Endothelial cell of umbilical vein (primary cell): ENCODE measurements around the gene USP48. TPM values are rescaled to one million over a fixed set of nuclear protein-coding genes. Genes with fewer than 3 reads are reported as not detected.
A peak's percentile ranks its signal among the peaks of the same experiment; 100 is the strongest.

Experiments used
- BruUV-seq: library from RNA; stranded (reverse); fragments of 400-500 nt; replicated peaks from 2 replicates; lab custom pipeline; 2021; lab: Mats Ljungman, UMichigan
- CTCF ChIA-PET: fragments of 300-600, 350-600 bp; sonication (Branson Sonifier 250); formaldehyde crosslinking; loops from one replicate; lab custom pipeline; 2021; ENCODE audit warnings: antibody characterized with exemption, inconsistent platforms; lab: Charles Lee
- POLR2A ChIA-PET: fragments of 300-600, 350-600 bp; sonication (Branson Sonifier 250); formaldehyde crosslinking; loops from one replicate; lab custom pipeline; 2021; ENCODE audit warnings: antibody characterized with exemption, inconsistent platforms; lab: Charles Lee
- DNase-seq: peaks from one replicate; pipeline ENCODE4 v3.0.0-alpha.2; 2011; ENCODE audit warnings: low read depth, low spot score
- FAIRE-seq: peaks from 2 replicates; lab custom pipeline; 2011; peaks lifted over from hg19 to GRCh38; lab: Jason Lieb, UNC
- H2AFZ ChIP-seq: 2 replicates; pipeline ENCODE4 v1.6.0; 2012; ENCODE audit warnings: low read depth, low read length, control low read depth, inconsistent platforms
- H3K27ac ChIP-seq: 2 replicates; pipeline ENCODE4 v1.5.1; 2011; ENCODE audit warnings: low read depth, mild to moderate bottlenecking, control low read depth, low read length, moderate library complexity; ENCODE audit not compliant: insufficient read depth
- H3K27me3 ChIP-seq, 2 experiments: 2 replicates each; pipeline versions ENCODE4 v1.6.0 to v1.6.1; 2011; ENCODE audit warnings: low read length in 2 of 2, mixed read lengths in 1 of 2; ENCODE audit not compliant: control insufficient read depth in 2 of 2, insufficient read depth in 2 of 2
- H3K36me3 ChIP-seq, 2 experiments: 2 replicates in 1 of 2; 3 replicates in 1 of 2; pipeline ENCODE4 v1.5.1; 2011; ENCODE audit warnings: low read length in 2 of 2, mild to moderate bottlenecking in 1 of 2, moderate library complexity in 1 of 2; ENCODE audit not compliant: control insufficient read depth in 2 of 2, insufficient read depth in 2 of 2; ENCODE audit errors: extremely low read depth in 1 of 2
- H3K4me1 ChIP-seq: 3 replicates; pipeline ENCODE4 v1.5.1; 2011; ENCODE audit warnings: mild to moderate bottlenecking, low read length; ENCODE audit not compliant: control insufficient read depth, insufficient read depth; ENCODE audit errors: extremely low read depth
- H3K4me2 ChIP-seq: 2 replicates; pipeline ENCODE4 v1.6.1; 2011; ENCODE audit warnings: low read length, control low read depth, mixed read lengths; ENCODE audit not compliant: insufficient read depth
- H3K4me3 ChIP-seq, 3 experiments: fragments of 200-600 bp in 1 of 3; sonication (generic), shearing (Covaris generic) in 1 of 3; replicated peaks in 1 of 3; 2 replicates each; pipeline ENCODE4 v1.5.1; 2011 to 2016; ENCODE audit warnings: control low read depth in 3 of 3, low read length in 3 of 3, mild to moderate bottlenecking in 2 of 3, inconsistent platforms in 1 of 3, low read depth in 1 of 3, moderate library complexity in 1 of 3; ENCODE audit not compliant: insufficient read depth in 1 of 3
- H3K79me2 ChIP-seq: 2 replicates; pipeline ENCODE4 v1.6.0; 2012; ENCODE audit warnings: low read length, inconsistent platforms; ENCODE audit not compliant: control insufficient read depth, insufficient read depth
- H3K9ac ChIP-seq: replicated peaks from 2 replicates; pipeline ENCODE3; 2011; ENCODE audit warnings: low read length, control low read depth; ENCODE audit not compliant: insufficient read depth; ENCODE audit errors: extremely low read depth
- H3K9me1 ChIP-seq: replicated peaks from 3 replicates; pipeline ENCODE4 v1.6.0; 2011; ENCODE audit warnings: mild to moderate bottlenecking, low read length; ENCODE audit not compliant: control insufficient read depth, insufficient read depth; ENCODE audit errors: extremely low read depth
- H3K9me3 ChIP-seq: replicated peaks from 2 replicates; pipeline ENCODE4 v1.5.1; 2012; ENCODE audit warnings: low read length, inconsistent platforms; ENCODE audit not compliant: control insufficient read depth, insufficient read depth
- H4K20me1 ChIP-seq: replicated peaks from 2 replicates; pipeline ENCODE3; 2011; ENCODE audit warnings: mild to moderate bottlenecking, low read length; ENCODE audit not compliant: control insufficient read depth, insufficient read depth; ENCODE audit errors: extremely low read depth
- CTCF ChIP-seq, 2 donors: IDR thresholded peaks; 1 replicate in 1 of 2; 2 replicates in 1 of 2; pipeline ENCODE4 v1.5.1; 2011; ENCODE audit warnings: low read length in 2 of 2, mild to moderate bottlenecking in 2 of 2, moderate library complexity in 2 of 2, control low read depth in 1 of 2, inconsistent platforms in 1 of 2, low read depth in 1 of 2; ENCODE audit not compliant: insufficient read depth in 1 of 2; ENCODE audit errors: extremely low read depth in 1 of 2
- FOS ChIP-seq: IDR thresholded peaks from 2 replicates; pipeline ENCODE4 v1.6.1; 2011; ENCODE audit warnings: mild to moderate bottlenecking, low read length, moderate library complexity, borderline replicate concordance; ENCODE audit not compliant: insufficient read depth
- GATA2 ChIP-seq: IDR thresholded peaks from 2 replicates; pipeline ENCODE4 v1.7.0; 2011; ENCODE audit warnings: low read depth, mild to moderate bottlenecking, moderate library complexity, mixed read lengths, low read length; ENCODE audit not compliant: insufficient read length, insufficient read depth
- JUN ChIP-seq: IDR thresholded peaks from 2 replicates; pipeline ENCODE4 v1.6.1; 2011; ENCODE audit warnings: borderline replicate concordance, low read depth; ENCODE audit not compliant: insufficient read length, insufficient read depth
- MYC ChIP-seq: IDR thresholded peaks from one replicate; pipeline ENCODE4 v1.6.1; 2011; ENCODE audit warnings: mild to moderate bottlenecking, low read depth, low read length
- dilution Hi-C: fragments of 300-500 bp; cut with MboI; formaldehyde crosslinking; loops from one replicate; pipeline ENCODE4 v1.15.0; 2019; ENCODE audit warnings: low sequenced_read_pairs; ENCODE audit not compliant: extremely low pct_ligation_motif_present
- intact Hi-C: fragments of 100-400 bp; cut with micrococcal nuclease; formaldehyde crosslinking; loops from one replicate; pipeline ENCODE4 v1.10.0; 2022
- polyA plus RNA-seq, 4 experiments: library from polyadenylated mRNA; depleted of rRNA in 3 of 4; stranded (reverse) in 3 of 4; unstranded in 1 of 4; fragments of >200 nt; gene quantifications; 2 replicates each; pipeline versions ENCODE4 v1.2.1 to v1.2.3, GENCODE V29; 2011 to 2012; ENCODE audit warnings: missing spikeins in 1 of 4
- total RNA-seq: library from RNA; stranded (reverse); gene quantifications from 2 replicates; pipeline ENCODE4 v1.2.3, GENCODE V29; 2021
- TF ChIP-seq, protein P1 (sequence below): IDR thresholded peaks from 2 replicates; pipeline ENCODE4 v1.6.1; 2011; ENCODE audit not compliant: insufficient read depth, insufficient read length

Gene USP48
- total and polyA plus RNA-seq, 2 donors (not counting 3 experiments of a cell fraction or from before 2014, with no cell fraction given): 27.2 to 149 TPM

GRCh38 chr1:21775985-21776562 lies 6.9 kb downstream of the USP48 start:
- Histone ChIP-seq H4K20me1 (peaks cover 3% of the 10 kb centered on the region), H3K27ac (no peak overlapping the region), H3K9me1 (no peaks in the 10 kb centered on the region), H2AFZ (no peak overlapping the region), H3K4me3 (no peak overlapping the region), H3K36me3 (no peaks in the 10 kb centered on the region), H3K79me2 (peaks cover 89% of the 10 kb centered on the region), H3K4me2 (no peak overlapping the region), H3K9ac (no peak overlapping the region), H3K4me1 (peaks cover 23% of the 10 kb centered on the region), H3K27me3 (no peaks in the 10 kb centered on the region), H3K9me3 (no peaks in the 10 kb centered on the region)
- POLR2A ChIA-PET: no interaction called here
- FAIRE-seq (no peak), DNase-seq (peak; percentile 38)
- dilution Hi-C loops: no loop called here
- intact Hi-C loops: no loop called here
- TF ChIP-seq GATA2 (no peak), FOS (no peak), CTCF (IDR thresholded peaks at IDR 0.05; ENCODE audit: extremely low read depth in 1 of 2, insufficient read depth in 1 of 2, low read depth in 1 of 2, low read length in 2 of 2) (no peak), MYC (no peak), JUN (no peak)
- TF ChIP-seq, protein P1, sequence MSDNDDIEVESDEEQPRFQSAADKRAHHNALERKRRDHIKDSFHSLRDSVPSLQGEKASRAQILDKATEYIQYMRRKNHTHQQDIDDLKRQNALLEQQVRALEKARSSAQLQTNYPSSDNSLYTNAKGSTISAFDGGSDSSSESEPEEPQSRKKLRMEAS: no peak
- no TSS peak for BruUV-seq
- CTCF ChIA-PET: interaction anchor here (1.2 kb wide), 1 partner anchor 11 kb away, joined by 3 read pairs; no protein-coding TSS in a partner anchor
